M059J (cell line): Measurements from ENCODE around the gene HID1. TPM values are rescaled to one million over a fixed set of nuclear protein-coding genes. Genes with fewer than 3 reads are reported as not detected.

Source experiments
- DNase-seq: peaks from one replicate; pipeline ENCODE4 v3.0.0-alpha.2; 2012; ENCODE audit warnings: low read depth
- total RNA-seq: library from RNA; depleted of rRNA; stranded (reverse); fragments of >200 nt; shearing (Covaris generic); gene quantifications from 2 replicates; pipeline ENCODE4 v1.2.3, GENCODE V29; 2014

HID1 gene
- total RNA-seq, 1 experiment from 2014 or later, result 0.39 TPM

DNA sequence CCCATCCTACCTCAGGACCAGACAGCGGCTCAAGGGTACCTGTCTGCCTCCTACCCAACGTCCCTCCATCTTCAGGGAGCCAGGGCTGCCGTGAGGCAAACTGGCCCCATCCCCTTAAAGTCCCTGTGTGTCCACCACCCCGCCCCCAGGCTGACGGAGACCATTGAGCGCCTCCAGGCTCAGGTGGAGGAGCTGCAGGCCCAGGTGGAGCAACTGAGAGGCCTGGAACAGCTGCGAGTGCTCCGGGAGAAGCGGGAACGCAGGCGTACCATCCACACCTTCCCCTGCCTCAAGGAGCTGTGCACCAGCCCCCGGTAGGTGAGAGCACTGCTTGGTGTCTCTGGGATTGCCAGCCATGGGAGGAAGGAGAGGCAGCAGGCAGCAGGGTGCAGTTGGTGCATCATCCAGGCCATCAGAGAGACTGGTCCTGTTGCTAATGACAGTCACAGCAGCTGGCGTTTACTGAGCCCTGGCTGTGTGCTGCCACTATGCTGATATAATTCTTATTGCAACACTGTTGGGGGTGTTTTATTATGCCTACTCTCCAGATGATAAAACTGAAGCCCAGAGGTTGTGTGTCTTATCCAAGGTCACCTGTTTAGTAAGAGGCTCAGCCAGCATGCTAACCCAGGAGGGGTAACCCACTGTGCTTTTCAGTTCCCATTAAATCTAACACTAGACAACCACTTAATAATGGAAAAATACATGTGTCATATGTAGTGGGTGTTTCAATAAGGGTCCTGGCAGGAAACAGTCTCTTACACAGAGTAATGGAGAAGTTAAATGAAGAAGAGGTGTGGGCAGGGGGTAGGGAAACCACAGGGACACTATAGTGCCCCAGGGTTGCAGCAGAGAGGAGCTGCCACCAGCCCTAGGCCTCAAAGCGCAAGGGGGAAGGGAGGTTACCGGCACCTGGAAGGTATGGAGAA, 29.6 kb upstream of the HID1 start:
- no peak for DNase-seq

DNA sequence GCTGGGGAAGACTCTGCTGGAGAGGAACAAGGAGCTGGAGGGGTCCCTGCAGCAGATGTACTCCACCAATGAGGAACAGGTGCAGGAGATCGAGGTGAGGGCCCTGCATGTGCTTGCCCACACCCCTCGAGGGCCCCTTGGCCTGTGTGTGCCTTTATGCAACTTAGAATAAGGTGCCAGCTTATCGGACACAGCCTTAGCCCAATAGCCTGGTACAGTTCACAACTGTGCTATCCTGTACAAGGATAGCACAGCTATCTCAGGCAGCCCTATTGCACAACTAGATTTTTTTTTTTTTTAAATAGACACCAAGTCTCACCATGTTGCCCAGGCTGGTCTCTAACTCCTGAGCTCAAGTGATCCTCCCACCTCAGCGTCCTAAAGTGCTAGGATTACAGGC, 27.0 kb upstream of the HID1 start:
- DNase-seq, result no peak

- no peak for DNase-seq
Observed at GRCh38 chr17:74998783-74999182, 26.2 kb upstream of the HID1 start.

GRCh38 chr17:74995847-74996246, 23.3 kb upstream of the HID1 start:
- no peak for DNase-seq

GRCh38 chr17:74994440-74994839, 21.9 kb upstream of the HID1 start:
- no peak for DNase-seq

DNA sequence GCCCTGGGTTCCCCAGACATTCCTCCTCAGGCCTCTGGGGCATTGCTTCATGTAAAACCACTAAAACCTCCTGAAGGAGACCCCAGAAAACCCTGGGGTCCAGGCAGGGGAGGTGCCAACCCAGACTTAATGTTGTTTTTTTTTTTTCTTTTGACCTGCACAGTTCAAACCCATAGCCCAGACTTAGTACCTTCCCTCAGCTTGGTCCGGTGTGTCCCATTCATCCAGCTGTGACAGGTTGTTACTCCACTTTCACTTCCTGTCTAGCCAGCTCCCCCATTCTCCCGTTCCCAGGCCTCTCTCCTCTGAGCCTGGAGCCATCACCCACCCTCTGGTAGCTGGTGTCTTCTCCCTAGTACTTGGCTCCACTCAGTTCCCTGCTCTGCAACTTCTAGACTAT, 19.7 kb upstream of the HID1 start:
- no peak for DNase-seq

DNA sequence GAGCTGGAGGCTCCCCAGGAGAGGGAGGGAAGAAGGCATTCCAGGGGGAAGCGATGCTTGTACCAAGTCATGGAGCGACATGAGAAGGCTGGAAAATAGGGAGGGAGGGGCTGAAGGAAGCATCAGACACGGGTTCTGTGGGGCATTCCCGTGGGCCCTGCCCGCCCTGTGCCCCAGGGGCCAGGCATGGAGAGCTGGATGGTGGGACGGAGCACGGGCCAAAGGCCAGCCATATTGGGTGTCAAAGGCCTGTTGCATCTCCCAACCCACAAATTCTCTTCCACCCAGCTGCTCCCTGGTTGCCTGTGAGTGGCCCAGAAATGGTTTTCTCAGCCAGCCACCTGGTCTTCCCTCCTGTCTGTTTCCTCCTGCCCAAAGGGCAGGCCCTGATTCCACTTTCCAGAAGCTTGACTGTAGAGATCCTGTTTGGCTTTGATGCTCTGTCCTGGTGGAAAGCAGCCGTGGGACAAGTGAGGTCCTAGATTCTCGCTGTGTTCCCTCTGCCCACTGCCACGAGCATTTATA, 18.1 kb upstream of the HID1 start:
- no peak for DNase-seq

DNA sequence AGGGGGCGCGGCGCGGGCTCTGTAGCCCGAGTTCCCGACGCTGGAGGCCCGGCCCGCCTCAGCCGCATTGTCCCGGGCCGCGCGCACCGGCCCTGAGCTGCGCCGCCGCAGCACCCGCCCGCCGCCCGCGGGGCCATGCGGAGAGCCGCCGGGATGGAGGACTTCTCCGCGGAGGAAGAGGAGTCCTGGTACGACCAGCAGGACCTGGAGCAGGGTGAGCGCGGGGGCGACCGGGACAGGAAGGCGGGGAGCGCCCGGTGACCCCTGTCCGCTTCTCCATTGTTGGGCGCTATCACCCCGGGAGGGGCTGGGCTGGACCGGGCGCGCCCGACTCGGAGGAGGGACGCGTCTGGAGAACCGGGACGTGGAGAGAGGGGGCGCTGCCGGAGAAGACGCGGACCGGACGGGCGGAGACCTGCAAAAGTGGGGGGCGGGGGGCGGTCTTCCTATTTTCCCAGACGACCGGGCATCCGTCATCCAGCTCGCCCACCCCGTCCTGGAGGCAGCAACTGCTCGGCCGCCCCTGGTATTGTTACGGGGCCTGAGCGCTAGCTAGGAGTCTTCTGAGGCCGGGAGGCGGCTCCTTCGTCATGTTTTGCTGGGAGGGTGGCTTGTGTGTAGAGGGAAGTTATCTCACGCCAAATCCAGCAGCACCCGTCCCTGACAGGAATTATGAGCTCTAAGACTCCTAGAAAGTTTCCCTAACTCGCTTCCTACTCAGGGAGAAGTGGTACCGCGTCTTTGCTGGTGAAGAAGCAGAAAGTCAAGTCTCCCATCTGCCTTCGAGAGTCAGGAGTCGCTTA, 15.6 kb upstream of the HID1 start:
- peak; percentile 69 for DNase-seq

DNA sequence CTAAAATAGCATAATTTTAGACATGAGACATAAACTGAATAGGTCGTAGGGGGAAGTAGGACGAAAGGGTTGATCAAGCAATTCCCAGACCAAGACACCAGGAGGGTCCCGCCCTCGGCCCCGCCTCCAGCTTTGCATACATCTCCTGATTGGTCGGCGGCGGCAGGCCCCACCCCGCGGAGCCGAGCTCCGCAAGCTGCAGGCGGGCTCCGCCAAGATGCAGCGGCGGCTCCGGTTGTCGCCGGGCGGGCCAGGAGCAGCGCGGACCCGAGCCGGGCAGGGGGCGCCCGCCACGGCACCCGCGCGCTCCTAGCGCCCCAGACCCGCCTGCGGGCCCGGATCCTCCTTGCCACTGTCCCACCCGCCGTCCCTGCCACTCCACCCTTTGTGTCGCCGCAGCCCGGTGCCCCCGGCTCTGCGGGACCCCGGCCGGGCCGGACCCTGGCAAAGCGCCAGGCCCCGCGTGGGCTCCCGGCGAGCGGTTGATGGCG, 14.9 kb upstream of the HID1 start, which contains the start of gene CDR2L:
Gene CDR2L, plus strand, starts transcription at position 215 of the 491 bp plus-strand sequence. CDS start 412 bp downstream, outside the sequence.
- peak; percentile 86 for DNase-seq

- DNase-seq, result no peak
Observed at GRCh38 chr17:74986206-74986576, 13.6 kb upstream of the HID1 start.

DNA sequence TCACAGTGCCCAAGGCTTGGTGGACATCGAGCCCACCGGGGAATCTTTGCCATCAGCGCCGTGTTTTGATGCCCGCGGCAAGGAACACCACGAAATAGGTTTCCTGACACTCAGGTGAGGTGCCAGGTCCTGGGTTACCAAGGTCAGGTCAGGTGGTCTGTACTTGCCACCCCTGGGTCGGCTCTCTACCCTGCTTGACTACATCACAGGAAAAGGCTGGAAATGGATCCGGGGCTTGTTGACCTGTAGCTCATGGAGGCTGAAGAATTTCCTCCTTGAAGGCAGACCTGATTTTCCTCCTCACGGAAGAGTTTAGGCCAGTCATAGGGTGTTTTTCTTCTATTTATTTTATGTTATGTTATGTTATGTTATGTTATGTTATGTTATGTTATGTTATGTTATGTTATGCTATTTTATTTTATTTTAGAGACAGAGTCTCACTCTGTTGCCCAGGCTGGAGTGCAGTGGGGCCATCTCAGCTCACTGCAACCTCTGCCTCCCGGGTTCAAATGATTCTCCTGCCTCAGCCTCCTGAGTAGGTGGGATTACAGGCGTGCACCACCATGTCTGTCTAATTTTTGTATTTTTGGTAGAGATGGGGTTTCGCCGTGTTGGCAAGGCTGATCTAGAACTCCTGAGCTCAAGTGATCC, 10.2 kb upstream of the HID1 start:
- DNase-seq, result peak; percentile 19

GRCh38 chr17:74981979-74982662, 9.6 kb upstream of the HID1 start:
- peak; percentile 65 for DNase-seq

DNA sequence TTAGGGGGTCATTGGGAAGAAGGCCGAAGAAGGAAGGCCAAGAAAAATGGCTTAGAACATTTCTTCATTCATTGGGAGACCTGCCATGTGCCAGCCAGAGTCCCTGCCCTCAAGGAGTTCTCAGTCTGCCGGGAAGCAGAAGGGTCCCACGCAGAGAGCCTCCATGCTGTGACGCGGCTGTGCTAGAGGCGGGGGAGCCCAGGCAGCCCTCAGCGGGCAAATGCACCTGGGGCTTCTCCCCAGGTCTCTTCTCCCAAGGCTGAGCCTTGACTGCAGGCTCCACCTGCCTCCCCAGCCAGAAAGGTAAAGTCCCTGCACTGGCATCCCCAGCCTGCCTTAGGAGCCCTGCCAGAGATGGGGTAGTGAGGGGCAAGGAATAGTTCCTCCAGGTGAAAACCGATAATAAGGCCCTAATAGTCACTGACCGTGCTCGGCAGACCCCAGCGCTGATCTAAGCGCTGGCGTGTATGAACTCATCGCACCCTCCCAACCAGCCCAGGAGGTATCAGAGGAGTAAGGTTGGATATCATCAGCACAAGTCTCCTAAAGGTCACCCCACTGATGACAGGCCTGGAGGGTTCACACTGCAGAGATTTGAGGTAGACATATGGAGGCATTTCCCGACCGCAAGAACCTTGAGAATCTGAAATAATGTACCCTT, 8.9 kb upstream of the HID1 start:
- DNase-seq, result no peak

- no peak for DNase-seq
Observed at GRCh38 chr17:74979408-74980146, 7.0 kb upstream of the HID1 start.

- no peak for DNase-seq
Observed at GRCh38 chr17:74978240-74978639, 5.7 kb upstream of the HID1 start.

DNA sequence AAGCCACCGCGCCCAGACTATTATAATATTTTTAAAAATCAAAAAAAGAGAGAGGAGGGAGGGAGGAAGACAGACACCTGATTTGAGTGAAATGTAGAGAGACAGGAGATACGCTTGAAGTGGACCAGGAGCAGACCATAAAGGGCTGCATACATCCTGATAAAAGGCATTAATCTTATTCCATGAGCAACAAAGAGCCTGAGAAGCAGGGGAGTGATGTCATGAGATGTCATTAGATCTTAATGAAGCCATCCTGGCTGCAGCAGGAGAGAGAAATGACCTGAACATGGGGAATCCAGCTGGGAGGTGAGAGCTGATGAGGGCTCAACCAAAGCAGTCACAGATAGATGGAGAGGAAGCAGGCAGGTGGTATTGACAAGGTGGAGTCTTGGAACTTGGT, 5.2 kb upstream of the HID1 start:
- DNase-seq, result no peak

GRCh38 chr17:74975943-74976342, 3.4 kb upstream of the HID1 start:
- DNase-seq, result no peak

DNA sequence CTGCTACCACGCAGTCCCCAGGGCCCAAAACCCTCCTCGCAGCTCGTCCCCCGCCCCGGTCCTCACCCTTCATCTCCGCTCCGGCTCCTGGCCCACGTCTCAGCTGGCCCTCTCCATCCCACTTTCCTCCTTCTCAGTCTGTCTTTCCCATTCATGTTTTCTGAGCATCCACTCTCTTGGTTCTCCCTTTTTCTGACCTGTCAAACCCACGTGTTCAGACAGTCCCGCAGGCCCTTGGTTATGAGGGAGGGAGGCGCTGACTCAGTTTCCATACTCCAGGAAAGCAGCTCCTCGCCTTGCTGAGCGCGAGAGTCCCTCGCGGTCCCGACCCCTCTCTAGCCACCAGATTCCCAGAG, 392 bp upstream of the HID1 start:
- no peak for DNase-seq

GRCh38 chr17:74971842-74972106, 785 bp downstream of the HID1 start:
- no peak for DNase-seq

DNA sequence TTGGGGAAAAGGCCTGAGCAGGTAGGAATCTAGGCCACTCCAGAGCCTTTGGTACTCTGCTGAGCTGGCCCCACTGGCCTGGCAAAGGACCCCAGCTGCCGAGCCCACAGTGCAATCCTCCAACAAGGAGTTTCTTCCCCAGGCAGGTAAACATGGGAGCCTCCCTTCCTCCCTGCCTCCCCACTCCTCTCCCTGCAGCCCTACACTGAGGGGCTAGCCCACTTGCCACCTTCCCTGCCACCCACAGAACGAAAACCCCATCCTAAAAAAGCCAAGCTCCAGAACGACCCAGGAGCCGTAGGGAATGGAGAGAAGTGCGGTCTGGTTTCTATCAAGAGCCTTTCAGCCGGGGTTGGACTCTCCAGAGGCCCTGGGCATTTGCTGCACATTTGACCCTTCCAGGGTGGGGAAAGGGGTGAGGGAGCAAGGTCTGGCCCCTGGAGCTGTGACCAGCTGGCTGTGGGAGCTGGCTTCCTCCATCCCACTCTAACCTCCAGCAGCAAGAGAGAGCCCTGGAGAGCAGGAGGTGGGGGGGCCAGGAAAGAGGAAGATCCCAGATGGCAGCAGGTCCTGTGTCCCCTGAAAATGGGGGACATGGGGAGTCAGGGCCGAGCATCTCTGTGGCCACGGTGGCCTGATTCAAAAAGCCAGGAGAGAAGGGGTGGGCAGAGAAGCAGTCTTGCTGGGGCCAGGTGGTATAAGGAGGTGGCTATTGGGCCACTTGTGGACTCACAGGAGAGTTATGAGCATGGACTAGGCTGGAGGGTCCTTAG, 1.3 kb downstream of the HID1 start:
- DNase-seq, result no peak
